ENCODE measurements around the gene DSCAM.

GRCh38 chr21:40672602-40673001 lies 174.4 kb downstream of the DSCAM start:
- no peak for TF ChIP-seq CTCF (IDR thresholded peaks at IDR 0.05 in 4 of 5, conservative IDR thresholded peaks at IDR 0.05 in 1 of 5)
- no peak for TF ChIP-seq POLR2A (IDR thresholded peaks at IDR 0.05)
